Measurements from ENCODE around the gene MIA2.
"Not testable (repeated sequence)": the region's sequence is repeated elsewhere in the genome, so short reads cannot be mapped to it uniquely, and the experiment has no call there.

The MIA2 gene

GRCh38 chr14:39232554-39233415 is 930 bp upstream of the MIA2 start:
- no peak for DNase-seq

GRCh38 chr14:39234986-39235385 is 1.3 kb downstream of the MIA2 start:
- not testable (repeated sequence) for DNase-seq

GRCh38 chr14:39235466-39235865 is 1.8 kb downstream of the MIA2 start:
- not testable (repeated sequence) for DNase-seq

- DNase-seq: no peak
Observed at GRCh38 chr14:39240769-39241168, 7.1 kb downstream of the MIA2 start.

GRCh38 chr14:39241637-39242036 is 7.9 kb downstream of the MIA2 start:
- peak; percentile 2 for DNase-seq

- DNase-seq: no peak
Observed at GRCh38 chr14:39243831-39244230, 10.1 kb downstream of the MIA2 start.

- no peak for DNase-seq
Observed at GRCh38 chr14:39246618-39247017, 12.9 kb downstream of the MIA2 start.

GRCh38 chr14:39247256-39247655 is 13.5 kb downstream of the MIA2 start:
- no peak for DNase-seq

- DNase-seq: no peak
Observed at GRCh38 chr14:39251547-39251946, 17.8 kb downstream of the MIA2 start.

GRCh38 chr14:39257388-39257787 is 23.7 kb downstream of the MIA2 start:
- DNase-seq: not testable (repeated sequence)

- no peak for DNase-seq
Observed at GRCh38 chr14:39258782-39259545, 25.2 kb downstream of the MIA2 start.

GRCh38 chr14:39260161-39260560 is 26.4 kb downstream of the MIA2 start:
- DNase-seq: not testable (repeated sequence)

GRCh38 chr14:39262214-39262613 is 28.5 kb downstream of the MIA2 start:
- DNase-seq: not testable (repeated sequence)

GRCh38 chr14:39264057-39264456 is 30.3 kb downstream of the MIA2 start:
- no peak for DNase-seq

- no peak for DNase-seq
Observed at GRCh38 chr14:39264558-39264957, 30.8 kb downstream of the MIA2 start.

GRCh38 chr14:39265033-39265432 is 31.3 kb downstream of the MIA2 start:
- no peak for DNase-seq

GRCh38 chr14:39265806-39266524 is 32.2 kb downstream of the MIA2 start:
- DNase-seq: peak; percentile 61

GRCh38 chr14:39266525-39266870 is 32.8 kb downstream of the MIA2 start:
- DNase-seq: no peak

GRCh38 chr14:39266871-39267607 is 33.3 kb downstream of the MIA2 start:
- DNase-seq: peak; percentile 85

GRCh38 chr14:39267608-39268005 is 33.9 kb downstream of the MIA2 start:
- no peak for DNase-seq

- no peak for DNase-seq
Observed at GRCh38 chr14:39268393-39268792, 34.7 kb downstream of the MIA2 start.

- DNase-seq: no peak
Observed at GRCh38 chr14:39272918-39273317, 39.2 kb downstream of the MIA2 start.

GRCh38 chr14:39275395-39275794 is 41.7 kb downstream of the MIA2 start:
- no peak for DNase-seq
